ENCODE measurements around the gene C6orf52. TPM values are rescaled to one million over a fixed set of nuclear protein-coding genes. Genes with fewer than 3 reads are reported as not detected.
"Not testable (repeated sequence)": the region's sequence is repeated elsewhere in the genome, so short reads cannot be mapped to it uniquely, and the experiment has no call there.

Gene C6orf52
- total RNA-seq, 1 experiment from 2014 or later: 1.7 TPM

- DNase-seq (ENCODE audit: low read depth): no peak
Measured at GRCh38 chr6:10696655-10697054, 2.2 kb upstream of the C6orf52 start.

GRCh38 chr6:10695086-10695657 lies 756 bp upstream of the C6orf52 start:
- no peak for DNase-seq (ENCODE audit: low read depth)

GRCh38 chr6:10692965-10693538 lies 1.4 kb downstream of the C6orf52 start:
- DNase-seq (ENCODE audit: low read depth): no peak

- peak; percentile 23 for DNase-seq (ENCODE audit: low read depth)
Measured at GRCh38 chr6:10690651-10691445, 3.6 kb downstream of the C6orf52 start.

GRCh38 chr6:10687582-10687981 lies 6.8 kb downstream of the C6orf52 start:
- no peak for DNase-seq (ENCODE audit: low read depth)

GRCh38 chr6:10686901-10687300 lies 7.5 kb downstream of the C6orf52 start:
- no peak for DNase-seq (ENCODE audit: low read depth)

GRCh38 chr6:10685092-10685915 lies 9.1 kb downstream of the C6orf52 start:
- DNase-seq (ENCODE audit: low read depth): no peak

- DNase-seq (ENCODE audit: low read depth): no peak
Measured at GRCh38 chr6:10684618-10685017, 9.8 kb downstream of the C6orf52 start.

GRCh38 chr6:10682355-10682988 lies 11.9 kb downstream of the C6orf52 start:
- no peak for DNase-seq (ENCODE audit: low read depth)

GRCh38 chr6:10681795-10682194 lies 12.6 kb downstream of the C6orf52 start:
- DNase-seq (ENCODE audit: low read depth): no peak

- no peak for DNase-seq (ENCODE audit: low read depth)
Measured at GRCh38 chr6:10678456-10678855, 16.0 kb downstream of the C6orf52 start.

GRCh38 chr6:10676403-10676802 lies 18.0 kb downstream of the C6orf52 start:
- no peak for DNase-seq (ENCODE audit: low read depth)

GRCh38 chr6:10668126-10668917 lies 26.1 kb downstream of the C6orf52 start:
- DNase-seq (ENCODE audit: low read depth): no peak

- not testable (repeated sequence) for DNase-seq (ENCODE audit: low read depth)
Measured at GRCh38 chr6:10665595-10665994, 28.8 kb downstream of the C6orf52 start.

GRCh38 chr6:10662742-10663141 lies 31.7 kb downstream of the C6orf52 start:
- DNase-seq (ENCODE audit: low read depth): no peak

GRCh38 chr6:10662207-10662606 lies 32.2 kb downstream of the C6orf52 start:
- DNase-seq (ENCODE audit: low read depth): no peak

GRCh38 chr6:10660431-10661191 lies 33.8 kb downstream of the C6orf52 start:
- not testable (repeated sequence) for DNase-seq (ENCODE audit: low read depth)

- no peak for DNase-seq (ENCODE audit: low read depth)
Measured at GRCh38 chr6:10659699-10660348, 34.6 kb downstream of the C6orf52 start.

- no peak for DNase-seq (ENCODE audit: low read depth)
Measured at GRCh38 chr6:10658910-10659698, 35.3 kb downstream of the C6orf52 start.
